H1 (cell line): Measurements from ENCODE around the gene SOX13. TPM values are rescaled to one million over a fixed set of nuclear protein-coding genes. Genes with fewer than 3 reads are reported as not detected.
A peak's percentile ranks its signal among the peaks of the same experiment; 100 is the strongest.

Source experiments
- CTCF ChIA-PET: fragments of 300-600 bp; sonication (Branson Sonifier 250); formaldehyde crosslinking; loops from one replicate; lab custom pipeline; 2021; ENCODE audit not compliant: partially characterized antibody; lab: Charles Lee
- POLR2A ChIA-PET: fragments of 300-600 bp; sonication (Branson Sonifier 250); formaldehyde crosslinking; loops from one replicate; lab custom pipeline; 2021; ENCODE audit warnings: inconsistent platforms; ENCODE audit not compliant: partially characterized antibody; lab: Charles Lee
- DNase-seq, 2 experiments: peaks; one replicate each; pipeline versions ENCODE4 v3.0.0 to v3.0.0-alpha.2; 2010 to 2022; ENCODE audit warnings: low spot score in 2 of 2, low read depth in 1 of 2, mixed read lengths in 1 of 2
- FAIRE-seq: peaks from 2 replicates; lab custom pipeline; 2011; peaks lifted over from hg19 to GRCh38; lab: Jason Lieb, UNC
- H2AFZ ChIP-seq: 2 replicates; pipeline ENCODE4 v1.8.1; 2012; ENCODE audit warnings: low read length, inconsistent platforms
- H2AK5ac ChIP-seq: 2 replicates; pipeline ENCODE4 v1.6.1; 2013; ENCODE audit warnings: low read depth, low read length
- H2BK120ac ChIP-seq: replicated peaks from 2 replicates; pipeline ENCODE3; 2013; ENCODE audit warnings: low read depth, low read length, inconsistent platforms
- H2BK12ac ChIP-seq: 2 replicates; pipeline ENCODE4 v1.6.1; 2013; ENCODE audit warnings: low read depth, low read length
- H2BK15ac ChIP-seq: 2 replicates; pipeline ENCODE4 v1.6.1; 2013; ENCODE audit warnings: low read length
- H2BK20ac ChIP-seq: 2 replicates; pipeline ENCODE4 v1.6.1; 2013; ENCODE audit warnings: low read length
- H2BK5ac ChIP-seq: 2 replicates; pipeline ENCODE4 v1.6.1; 2013; ENCODE audit warnings: low read depth, low read length
- H3K14ac ChIP-seq: 2 replicates; pipeline ENCODE4 v1.6.1; 2013; ENCODE audit warnings: inconsistent platforms; ENCODE audit not compliant: insufficient read length
- H3K18ac ChIP-seq: 2 replicates; pipeline ENCODE4 v1.6.1; 2013; ENCODE audit warnings: low read length; ENCODE audit errors: extremely low read depth
- H3K23ac ChIP-seq: 2 replicates; pipeline ENCODE4 v1.6.1; 2013; ENCODE audit warnings: inconsistent platforms; ENCODE audit not compliant: insufficient read length
- H3K23me2 ChIP-seq: 2 replicates; pipeline ENCODE4 v1.6.1; 2013; ENCODE audit warnings: low read depth, low read length
- H3K27ac ChIP-seq: 2 replicates; pipeline ENCODE4 v1.6.1; 2011; ENCODE audit warnings: low read depth, low read length, inconsistent platforms
- H3K27me3 ChIP-seq, 4 experiments: replicated peaks in 1 of 4; 1 replicate in 1 of 4; 2 replicates in 3 of 4; pipeline versions ENCODE4 v1.6.1 to v1.8.1; 2011 to 2013; ENCODE audit warnings: low read length in 3 of 4, mild to moderate bottlenecking in 3 of 4, inconsistent platforms in 2 of 4, mixed read lengths in 2 of 4, moderate library complexity in 1 of 4; ENCODE audit not compliant: control insufficient read depth in 3 of 4, insufficient read depth in 3 of 4; ENCODE audit errors: extremely low read depth in 1 of 4
- H3K36me3 ChIP-seq, 4 experiments: 2 replicates each; pipeline versions ENCODE4 v1.6.1 to v1.8.1; 2011 to 2013; ENCODE audit warnings: mild to moderate bottlenecking in 4 of 4, low read length in 3 of 4, moderate library complexity in 2 of 4, control low read depth in 1 of 4, inconsistent platforms in 1 of 4; ENCODE audit not compliant: insufficient read depth in 4 of 4, control insufficient read depth in 2 of 4
- H3K4ac ChIP-seq: replicated peaks from 2 replicates; pipeline ENCODE3; 2013; ENCODE audit warnings: low read length, low read depth, mixed read lengths, inconsistent platforms; ENCODE audit not compliant: insufficient read length
- H3K4me1 ChIP-seq, 4 experiments: replicated peaks in 1 of 4; 1 replicate in 1 of 4; 2 replicates in 3 of 4; pipeline versions ENCODE4 v1.6.1 to v1.8.1; 2011 to 2013; ENCODE audit warnings: low read length in 3 of 4, inconsistent platforms in 2 of 4, mixed read lengths in 1 of 4; ENCODE audit not compliant: insufficient read depth in 4 of 4, control insufficient read depth in 3 of 4
- H3K4me2 ChIP-seq, 2 experiments: 2 replicates each; pipeline versions ENCODE4 v1.6.1 to v1.8.1; 2011 to 2013; ENCODE audit warnings: low read depth in 2 of 2, low read length in 2 of 2, control low read depth in 1 of 2, inconsistent platforms in 1 of 2, mild to moderate bottlenecking in 1 of 2; ENCODE audit not compliant: insufficient read depth in 1 of 2
- H3K4me3 ChIP-seq, 4 experiments: fragments of 200-600, 300-600 bp in 1 of 4; sonication (generic), shearing (Covaris generic), sonication (Bioruptor Twin) in 1 of 4; 2 replicates each; pipeline versions ENCODE4 v1.5.1 to v1.8.1; 2011 to 2016; ENCODE audit warnings: low read length in 4 of 4, low read depth in 3 of 4, control low read depth in 2 of 4, inconsistent platforms in 2 of 4, mild to moderate bottlenecking in 2 of 4, mixed read lengths in 1 of 4, moderate library complexity in 1 of 4; ENCODE audit not compliant: insufficient read depth in 2 of 4; ENCODE audit errors: extremely low read depth in 1 of 4
- H3K56ac ChIP-seq: replicated peaks from 2 replicates; pipeline ENCODE3; 2013; ENCODE audit warnings: low read depth, mild to moderate bottlenecking, mixed read lengths, low read length, inconsistent platforms; ENCODE audit not compliant: insufficient read length
- H3K79me1 ChIP-seq: 2 replicates; pipeline ENCODE4 v1.6.1; 2013; ENCODE audit warnings: low read depth, low read length, control low read depth
- H3K79me2 ChIP-seq, 2 experiments: 2 replicates each; pipeline versions ENCODE4 v1.6.1 to v1.8.1; 2012 to 2013; ENCODE audit warnings: low read length in 2 of 2, mild to moderate bottlenecking in 2 of 2, inconsistent platforms in 1 of 2; ENCODE audit not compliant: insufficient read depth in 2 of 2, control insufficient read depth in 1 of 2
- H3K9ac ChIP-seq, 4 experiments: replicated peaks in 1 of 4; 1 replicate in 1 of 4; 2 replicates in 3 of 4; pipeline versions ENCODE4 v1.6.1 to v1.8.1; 2011 to 2013; ENCODE audit warnings: low read depth in 3 of 4, low read length in 3 of 4, control low read depth in 2 of 4, mild to moderate bottlenecking in 2 of 4, moderate library complexity in 2 of 4, inconsistent platforms in 1 of 4; ENCODE audit errors: extremely low read depth in 1 of 4
- H3K9me3 ChIP-seq, 2 experiments: 2 replicates each; pipeline versions ENCODE4 v1.6.1 to v1.8.1; 2012 to 2013; ENCODE audit warnings: mild to moderate bottlenecking in 2 of 2, moderate library complexity in 2 of 2, control low read depth in 1 of 2, inconsistent platforms in 1 of 2, low read depth in 1 of 2, low read length in 1 of 2, mixed read lengths in 1 of 2; ENCODE audit not compliant: insufficient read depth in 2 of 2
- H4K20me1 ChIP-seq, 2 experiments: replicated peaks in 1 of 2; 2 replicates each; pipeline versions ENCODE3 to v1.8.1; 2011 to 2013; ENCODE audit warnings: inconsistent platforms in 2 of 2, low read length in 2 of 2, mild to moderate bottlenecking in 1 of 2; ENCODE audit not compliant: insufficient read depth in 2 of 2, control insufficient read depth in 1 of 2
- H4K5ac ChIP-seq: 2 replicates; pipeline ENCODE4 v1.6.1; 2013; ENCODE audit warnings: low read length, low read depth, mixed read lengths, inconsistent platforms; ENCODE audit not compliant: insufficient read length
- H4K8ac ChIP-seq: 2 replicates; pipeline ENCODE4 v1.8.0; 2013; ENCODE audit warnings: mild to moderate bottlenecking, moderate library complexity, low read length, inconsistent platforms; ENCODE audit not compliant: insufficient read depth; ENCODE audit errors: extremely low read depth
- H4K91ac ChIP-seq: replicated peaks from 2 replicates; pipeline ENCODE3; 2013; ENCODE audit warnings: low read length, mixed read lengths, inconsistent platforms; ENCODE audit not compliant: insufficient read length
- CBX5 ChIP-seq: fragments of 300-800, 300-1000 bp; sonication (generic); IDR thresholded peaks from 2 replicates; pipeline ENCODE4 v1.7.1; 2016; ENCODE audit warnings: antibody characterized with exemption, low read length, low read depth
- GABPA ChIP-seq: IDR thresholded peaks from 2 replicates; pipeline ENCODE4 v1.6.1; 2011; ENCODE audit warnings: mild to moderate bottlenecking, low read length, moderate library complexity, borderline replicate concordance; ENCODE audit not compliant: insufficient read depth
- HDAC2 ChIP-seq, 2 experiments: fragments of 300-600 bp in 1 of 2; sonication (generic) in 1 of 2; IDR thresholded peaks; 2 replicates each; pipeline ENCODE4 v1.6.1; 2011 to 2012; ENCODE audit warnings: low read depth in 2 of 2, low read length in 2 of 2, mild to moderate bottlenecking in 2 of 2, moderate library complexity in 2 of 2, borderline replicate concordance in 1 of 2, inconsistent platforms in 1 of 2
- KDM1A ChIP-seq: fragments of 200-600, 300-600 bp; sonication (generic); IDR thresholded peaks from 2 replicates; pipeline ENCODE4 v1.7.1; 2016; ENCODE audit warnings: mild to moderate bottlenecking, low read length, borderline replicate concordance
- KDM4A ChIP-seq: IDR thresholded peaks from one replicate; pipeline ENCODE4 v1.7.1; 2012; ENCODE audit warnings: low read depth, mild to moderate bottlenecking, moderate library complexity, low read length, inconsistent platforms; ENCODE audit not compliant: severe bottlenecking
- MAFK ChIP-seq: IDR thresholded peaks from 2 replicates; pipeline ENCODE4 v1.6.1; 2012; ENCODE audit warnings: low read depth, mild to moderate bottlenecking, improper control_type of control experiment, low read length
- POLR2AphosphoS5 ChIP-seq: IDR thresholded peaks from 2 replicates; pipeline ENCODE4 v1.6.1; 2011; ENCODE audit warnings: low read depth, low read length
- RAD21 ChIP-seq, 2 experiments: IDR thresholded peaks in 1 of 2; conservative IDR thresholded peaks in 1 of 2; 2 replicates each; pipeline ENCODE4 v1.6.1; 2011; ENCODE audit warnings: low read depth in 2 of 2, low read length in 2 of 2, improper control_type of control experiment in 1 of 2, inconsistent platforms in 1 of 2, mild to moderate bottlenecking in 1 of 2, moderate library complexity in 1 of 2
- SUZ12 ChIP-seq: fragments of 200-600 bp; sonication (generic); IDR thresholded peaks from 2 replicates; pipeline ENCODE4 v1.6.1; 2012; ENCODE audit warnings: mild to moderate bottlenecking, inconsistent platforms, low read length, moderate library complexity, mixed read lengths
- TBP ChIP-seq: IDR thresholded peaks from 2 replicates; pipeline ENCODE4 v1.6.1; 2011; ENCODE audit warnings: low read depth, low read length, improper control_type of control experiment
- WGBS, 2 experiments: shearing (Covaris generic) in 1 of 2; methylation state at CpG; one replicate each; pipeline versions ENCODE4 v1.1.6 to v1.1.7; 2013 to 2015; ENCODE audit warnings: low lambda C conversion rate in 2 of 2, mixed read lengths in 2 of 2, inconsistent platforms in 1 of 2, low coverage in 1 of 2, missing lambda C conversion rate in 1 of 2; ENCODE audit not compliant: insufficient replicate concordance in 2 of 2, insufficient coverage in 1 of 2, insufficient read length in 1 of 2; ENCODE audit errors: extremely low coverage in 1 of 2, missing lambda C conversion rate in 1 of 2; 5-methylcytosine and 5-hydroxymethylcytosine counted together
- polyA plus RNA-seq, 7 experiments: library from polyadenylated mRNA; depleted of rRNA in 3 of 7; stranded (reverse) in 5 of 7; unstranded in 2 of 7; fragments of >200 nt in 5 of 7; fragments of 200-250 nt in 2 of 7; gene quantifications; 1 replicate in 5 of 7; 2 replicates in 1 of 7; 4 replicates in 1 of 7; pipeline versions ENCODE4 v1.2.1 to v1.2.3, GENCODE V29; 2011 to 2013; ENCODE audit warnings: missing spikeins in 2 of 7, mixed read lengths in 2 of 7
- total RNA-seq: library from RNA; stranded (reverse); fragmentation: NEBNext Ultra II Directional; extraction: Animal tissue kit (Norgen Biotek cat#: 25700); gene quantifications from 2 replicates; pipeline ENCODE4 v1.2.1, GENCODE V29; 2021

The SOX13 gene
- total and polyA plus RNA-seq, 2 of the 8 experiments (the other 6 are each of a cell fraction or from before 2014, with no cell fraction given), result 113 to 173 TPM

- 0 out of 2 replicates have a peak overlapping the region, but pooled peaks have one; percentile 8 for H2BK20ac ChIP-seq
- H3K23ac ChIP-seq, result no peak overlapping the region
- H4K91ac ChIP-seq, result no peak overlapping the region
- H3K18ac ChIP-seq, result peak overlapping the region; percentile 89
- CTCF ChIA-PET, result interaction anchor here (0.9 to 5.4 kb wide), 13 partner anchors 11 to 220 kb away, joined by 3 to 34 read pairs (median 6); no protein-coding TSS in a partner anchor
- H3K9me3 ChIP-seq, result no peaks in the 10 kb centered on the region
- no peaks in the 10 kb centered on the region for H3K23me2 ChIP-seq
- no peak overlapping the region for H3K4ac ChIP-seq
- H3K56ac ChIP-seq, result no peak overlapping the region
- H4K5ac ChIP-seq, result no peak overlapping the region
- POLR2A ChIA-PET, result interaction anchor here (0.7 to 7.7 kb wide), 6 partner anchors 10 to 223 kb away, joined by 3 to 101 read pairs (median 4); partner anchors contain the start of gene SOX13
- peaks cover 29% of the 10 kb centered on the region for H3K79me1 ChIP-seq
- peak overlapping the region in 1 of 2 experiments; percentile 15; a peak in 2 of 4 replicates for H3K4me2 ChIP-seq
- H3K79me2 ChIP-seq, result peaks cover 58 to 98% of the 10 kb centered on the region in 2 experiments
- H2BK12ac ChIP-seq, result no peak overlapping the region
- WGBS, 2 experiments, result 83% methylated on average over 15 of the region's 15 CpGs; no CpG with 5 or more reads in 1 of the 2 experiments
- H3K4me3 ChIP-seq, result no peak overlapping the region
- H2BK5ac ChIP-seq, result peak overlapping the region; percentile 77
- H4K20me1 ChIP-seq, result peaks cover 48 to 62% of the 10 kb centered on the region in 2 experiments
- DNase-seq (peak in 1 of 2 experiments; percentile 59), FAIRE-seq (no peak)
- H3K27me3 ChIP-seq, result no peaks in the 10 kb centered on the region
- H3K36me3 ChIP-seq, result no peaks in the 10 kb centered on the region
- H2BK120ac ChIP-seq, result no peak overlapping the region
- H3K14ac ChIP-seq, result peak overlapping the region; percentile 71
- H2AFZ ChIP-seq, result no peak overlapping the region
- no peak overlapping the region for H3K9ac ChIP-seq
- peaks cover 37 to 64% (median 50%) of the 10 kb centered on the region in 4 experiments for H3K4me1 ChIP-seq
- H2BK15ac ChIP-seq, result 0 out of 2 replicates have a peak overlapping the region, but pooled peaks have one; percentile 31
- no peak overlapping the region for H3K27ac ChIP-seq
- peak overlapping the region; percentile 78; the same call in 1 of the 2 replicates for H2AK5ac ChIP-seq
- no peak overlapping the region for H4K8ac ChIP-seq
- TF ChIP-seq POLR2AphosphoS5 (no peak), TBP (no peak), CBX5 (no peak), MAFK (peak; percentile 93), SUZ12 (no peak), GABPA (no peak), HDAC2 (IDR thresholded peaks at IDR 0.05; ENCODE audit: borderline replicate concordance in 1 of 2, low read depth in 2 of 2, low read length in 2 of 2) (no peak), RAD21 (IDR thresholded peaks at IDR 0.05 in 1 of 2, conservative IDR thresholded peaks at IDR 0.05 in 1 of 2; ENCODE audit: low read depth in 2 of 2, low read length in 2 of 2) (peak in 1 of 2 experiments; percentile 30; a peak in 1 of 4 replicates), KDM1A (no peak), KDM4A (no peak)
These were observed 16.3 kb downstream of the SOX13 start for GRCh38 chr1:204089044-204089751.
